GM23248 (cell line): ENCODE results near the gene SCFD1. TPM values are rescaled to one million over a fixed set of nuclear protein-coding genes. Genes with fewer than 3 reads are reported as not detected.
"Not testable (repeated sequence)": the region's sequence is repeated elsewhere in the genome, so short reads cannot be mapped to it uniquely, and the experiment has no call there.

Source experiments
- DNase-seq: peaks from one replicate; pipeline ENCODE4 v3.0.0-alpha.2; 2015
- H2AFZ ChIP-seq: fragments of 200-600 bp; sonication (generic); 2 replicates; pipeline ENCODE4 v1.6.1; 2016; ENCODE audit warnings: antibody characterized with exemption
- H3F3A ChIP-seq: fragments of 200-600 bp; sonication (generic); 2 replicates; pipeline ENCODE4 v1.6.1; 2016; ENCODE audit warnings: mild to moderate bottlenecking, antibody characterized with exemption, mixed run types; ENCODE audit not compliant: insufficient read depth
- H3K27ac ChIP-seq: fragments of 200-600 bp; sonication (generic); 2 replicates; pipeline ENCODE4 v1.5.1; 2016; ENCODE audit warnings: mild to moderate bottlenecking
- H3K27me3 ChIP-seq: fragments of 200-600 bp; sonication (generic); replicated peaks from 2 replicates; pipeline ENCODE4 v1.6.1; 2016; ENCODE audit warnings: mild to moderate bottlenecking; ENCODE audit not compliant: insufficient read depth
- H3K36me3 ChIP-seq: fragments of 200-600 bp; sonication (generic); 2 replicates; pipeline ENCODE4 v1.6.1; 2016; ENCODE audit warnings: low read depth, mild to moderate bottlenecking
- H3K4me1 ChIP-seq: fragments of 200-600 bp; sonication (generic); 2 replicates; pipeline ENCODE4 v1.6.1; 2016; ENCODE audit warnings: mild to moderate bottlenecking; ENCODE audit not compliant: insufficient read depth
- H3K4me2 ChIP-seq: fragments of 200-600 bp; sonication (generic); one replicate; pipeline ENCODE4 v1.6.1; 2016; ENCODE audit warnings: mild to moderate bottlenecking; ENCODE audit not compliant: unreplicated experiment
- H3K4me3 ChIP-seq: fragments of 200-600 bp; sonication (generic); 2 replicates; pipeline ENCODE4 v1.5.1; 2016; ENCODE audit warnings: mild to moderate bottlenecking
- H3K79me2 ChIP-seq: fragments of 200-600 bp; sonication (generic); 2 replicates; pipeline ENCODE4 v1.6.1; 2016; ENCODE audit warnings: mild to moderate bottlenecking; ENCODE audit not compliant: insufficient read depth
- H3K9ac ChIP-seq: fragments of 200-600 bp; sonication (generic); 2 replicates; pipeline ENCODE4 v1.6.1; 2016; ENCODE audit warnings: mild to moderate bottlenecking
- H3K9me2 ChIP-seq: fragments of 200-600 bp; sonication (generic); 2 replicates; pipeline ENCODE4 v1.6.1; 2016; ENCODE audit warnings: mixed run types, mild to moderate bottlenecking, moderate library complexity; ENCODE audit not compliant: insufficient read depth
- H3K9me3 ChIP-seq: fragments of 200-600 bp; sonication (generic); one replicate; pipeline ENCODE4 v1.6.1; 2017; ENCODE audit warnings: low read depth
- H4K20me1 ChIP-seq: fragments of 200-600 bp; sonication (generic); 2 replicates; pipeline ENCODE4 v1.6.0; 2016; ENCODE audit not compliant: insufficient read depth
- EZH2 ChIP-seq: fragments of 200-600 bp; sonication (generic); IDR thresholded peaks from 2 replicates; pipeline ENCODE4 v1.6.1; 2018; ENCODE audit warnings: antibody characterized with exemption, mild to moderate bottlenecking; ENCODE audit not compliant: insufficient read depth, poor library complexity, severe bottlenecking
- EZH2phosphoT487 ChIP-seq: fragments of 200-600 bp; sonication (generic); IDR thresholded peaks from 2 replicates; pipeline ENCODE4 v1.6.1; 2018; ENCODE audit warnings: antibody characterized with exemption, moderate library complexity, mild to moderate bottlenecking, low read depth; ENCODE audit not compliant: insufficient read depth
- WGBS, 2 experiments: methylation state at CpG; one replicate each; pipeline ENCODE4 v1.1.6; 2015 to 2017; ENCODE audit warnings: low lambda C conversion rate in 2 of 2, low coverage in 1 of 2; ENCODE audit errors: missing lambda C conversion rate in 2 of 2; 5-methylcytosine and 5-hydroxymethylcytosine counted together
- in situ Hi-C: fragments of 300-500 bp; cut with MboI; formaldehyde crosslinking; loops from 2 replicates; pipeline ENCODE4 v1.15.0; 2020
- polyA plus RNA-seq: library from polyadenylated mRNA; unstranded; fragments of >200 nt; fragmentation: Nextera tagmentation; extraction: Ambion mirVana; gene quantifications from 2 replicates; pipeline ENCODE4 v1.2.1, GENCODE V29; 2016
- total RNA-seq: library from RNA; depleted of rRNA; stranded (reverse); fragments of >200 nt; shearing (Covaris generic); gene quantifications from 2 replicates; pipeline ENCODE4 v1.2.3, GENCODE V29; 2014

SCFD1 gene
- total and polyA plus RNA-seq, 2 experiments from 2014 or later: 92.3 to 117 TPM

DNA sequence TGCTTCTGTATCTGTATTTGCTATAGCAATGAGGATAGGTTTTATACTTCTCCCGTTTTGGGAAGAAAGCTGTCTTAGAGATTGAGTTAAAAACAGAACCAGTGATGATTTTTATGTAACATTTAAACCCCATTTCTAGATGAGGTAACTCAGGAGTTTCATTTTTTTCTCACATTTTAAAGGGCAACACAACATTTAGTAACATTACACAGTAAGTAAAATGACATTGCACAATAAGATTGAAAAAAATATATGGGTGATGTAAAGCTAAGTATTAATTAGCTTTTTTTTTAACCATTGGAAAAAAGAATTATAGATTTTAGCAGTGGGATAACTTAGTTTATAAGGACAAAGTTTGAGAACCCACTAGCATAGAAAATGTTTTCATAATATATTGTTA lies 25.2 kb upstream of the SCFD1 start:
- H3K9ac ChIP-seq: no peak overlapping the region
- H2AFZ ChIP-seq: no peak overlapping the region
- H4K20me1 ChIP-seq: no peaks in the 10 kb centered on the region
- no peaks in the 10 kb centered on the region for H3K27me3 ChIP-seq
- H3K9me2 ChIP-seq: no peaks in the 10 kb centered on the region
- peaks cover 39% of the 10 kb centered on the region for H3K36me3 ChIP-seq
- H3K4me2 ChIP-seq: no peak overlapping the region
- no peak overlapping the region for H3K27ac ChIP-seq
- H3K4me3 ChIP-seq: no peak overlapping the region
- 61 to 63% methylated on average over 1 of the region's 1 CpG for WGBS, 2 experiments
- H3F3A ChIP-seq: no peaks in the 10 kb centered on the region
- in situ Hi-C loops: no loop called here
- peaks cover 64% of the 10 kb centered on the region for H3K79me2 ChIP-seq
- no peaks in the 10 kb centered on the region for H3K9me3 ChIP-seq
- DNase-seq: no peak
- TF ChIP-seq EZH2phosphoT487 (no peak), EZH2 (no peak)
- H3K4me1 ChIP-seq: no peaks in the 10 kb centered on the region

- TF ChIP-seq EZH2phosphoT487: no peak
- no peak for TF ChIP-seq EZH2
Observed at GRCh38 chr14:30597504-30597903, 24.6 kb upstream of the SCFD1 start.

GRCh38 chr14:30600922-30601918 lies 20.9 kb upstream of the SCFD1 start:
- no peak for DNase-seq
- no peak for TF ChIP-seq EZH2phosphoT487
- TF ChIP-seq EZH2: no peak
- Histone ChIP-seq H3K9me2 (no peaks in the 10 kb centered on the region), H3K4me2 (no peak overlapping the region), H3K4me3 (no peak overlapping the region), H3K27me3 (no peaks in the 10 kb centered on the region), H3K4me1 (no peaks in the 10 kb centered on the region), H4K20me1 (no peaks in the 10 kb centered on the region), H3F3A (peaks cover 3% of the 10 kb centered on the region; the same call in 1 of the 2 replicates), H3K36me3 (peaks cover 60% of the 10 kb centered on the region), H2AFZ (no peak overlapping the region), H3K9me3 (no peaks in the 10 kb centered on the region), H3K9ac (no peak overlapping the region), H3K79me2 (peaks cover 30% of the 10 kb centered on the region), H3K27ac (no peak overlapping the region)
- in situ Hi-C loops: no loop called here
- 97% methylated on average over 8 of the region's 8 CpGs for WGBS, 2 experiments

More at GRCh38 chr14:30597504-30597903, 24.6 kb upstream of the SCFD1 start:
- Histone ChIP-seq H2AFZ (no peak overlapping the region), H3K4me2 (no peak overlapping the region), H3K4me3 (no peak overlapping the region), H3K9ac (no peak overlapping the region), H3K36me3 (peaks cover 41% of the 10 kb centered on the region), H3K9me3 (no peaks in the 10 kb centered on the region), H3K79me2 (peaks cover 60% of the 10 kb centered on the region), H3K4me1 (no peaks in the 10 kb centered on the region), H3K27ac (no peak overlapping the region), H3K9me2 (no peaks in the 10 kb centered on the region), H3K27me3 (no peaks in the 10 kb centered on the region), H3F3A (no peaks in the 10 kb centered on the region), H4K20me1 (no peaks in the 10 kb centered on the region)
- in situ Hi-C loops: no loop called here
- DNase-seq: no peak

- in situ Hi-C loops: no loop called here
- peaks cover 67% of the 10 kb centered on the region for H3K36me3 ChIP-seq
Observed at GRCh38 chr14:30603402-30603801, 18.7 kb upstream of the SCFD1 start.

DNA sequence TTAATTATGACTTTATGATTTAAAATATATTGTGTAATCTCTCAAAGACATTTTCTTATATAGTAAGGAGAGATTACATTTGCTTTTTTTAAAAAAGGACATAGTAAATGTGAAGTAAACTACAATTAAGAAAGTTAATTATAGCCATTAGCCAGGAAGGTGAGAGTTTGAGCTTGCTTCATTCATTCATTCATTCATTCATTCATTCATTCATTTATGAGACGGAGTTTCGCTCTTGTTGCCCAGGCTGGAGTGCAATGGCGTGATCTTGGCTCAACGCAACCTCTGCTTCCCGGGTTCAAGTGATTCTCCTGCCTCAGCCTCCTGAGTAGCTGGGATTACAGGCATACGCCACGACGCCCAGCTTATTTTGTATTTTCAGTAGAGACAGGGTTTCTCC lies 17.4 kb upstream of the SCFD1 start:
- Histone ChIP-seq H3K4me1 (peaks cover 14% of the 10 kb centered on the region; the same call in 1 of the 2 replicates), H3F3A (peaks cover 26% of the 10 kb centered on the region; the same call in 1 of the 2 replicates), H3K36me3 (peaks cover 67% of the 10 kb centered on the region)
- H3K9me3 ChIP-seq, H3K9me2 ChIP-seq, H3K79me2 ChIP-seq, DNase-seq, H3K27me3 ChIP-seq, H3K27ac ChIP-seq, H3K4me2 ChIP-seq, H3K9ac ChIP-seq, H4K20me1 ChIP-seq, in situ Hi-C loops, H3K4me3 ChIP-seq, H2AFZ ChIP-seq: not testable (repeated sequence)
- WGBS, 2 experiments: 93 to 99% methylated on average over 8 of the region's 8 CpGs

More at GRCh38 chr14:30603402-30603801, 18.7 kb upstream of the SCFD1 start:
- no peaks in the 10 kb centered on the region for H4K20me1 ChIP-seq
- H3K4me1 ChIP-seq: 0 out of 2 replicates have a peak, but pooled peaks cover 7% of the 10 kb centered on the region
- peaks cover 16% of the 10 kb centered on the region for H3K79me2 ChIP-seq
- H3K9me2 ChIP-seq: no peaks in the 10 kb centered on the region
- H2AFZ ChIP-seq: no peak overlapping the region
- no peak for DNase-seq
- no peak overlapping the region for H3K9ac ChIP-seq
- no peak overlapping the region for H3K4me2 ChIP-seq
- no peak overlapping the region for H3K4me3 ChIP-seq
- H3K27me3 ChIP-seq: no peaks in the 10 kb centered on the region
- no peak for TF ChIP-seq EZH2phosphoT487
- TF ChIP-seq EZH2: no peak
- no peak overlapping the region for H3K27ac ChIP-seq
- no peaks in the 10 kb centered on the region for H3K9me3 ChIP-seq
- WGBS, 2 experiments: 95 to 98% methylated on average over 3 of the region's 3 CpGs
- H3F3A ChIP-seq: peaks cover 18% of the 10 kb centered on the region; the same call in 1 of the 2 replicates
